ENCODE results near the gene PDPR. TPM values are rescaled to one million over a fixed set of nuclear protein-coding genes. Genes with fewer than 3 reads are reported as not detected.
"Not testable (repeated sequence)": the region's sequence is repeated elsewhere in the genome, so short reads cannot be mapped to it uniquely, and the experiment has no call there.

PDPR gene
- total RNA-seq, 1 experiment from 2014 or later, result 11.8 TPM

GRCh38 chr16:70112162-70112561, 2.0 kb upstream of the PDPR start:
- not testable (repeated sequence) for H3K27me3 ChIP-seq (ENCODE audit: control insufficient read depth, insufficient read depth, low read length); H3K4me3 ChIP-seq (ENCODE audit: insufficient read depth, low read depth, low read length); DNase-seq; H3K36me3 ChIP-seq (replicated peaks; ENCODE audit: control insufficient read depth, insufficient read depth, low read length)

GRCh38 chr16:70113599-70113981, 542 bp upstream of the PDPR start:
- H3K27me3 ChIP-seq (ENCODE audit: control insufficient read depth, insufficient read depth, low read length); H3K36me3 ChIP-seq (replicated peaks; ENCODE audit: control insufficient read depth, insufficient read depth, low read length); DNase-seq: not testable (repeated sequence)
- peak overlapping the region; percentile 66 for H3K4me3 ChIP-seq (ENCODE audit: insufficient read depth, low read depth, low read length)

- H3K27me3 ChIP-seq (ENCODE audit: control insufficient read depth, insufficient read depth, low read length); H3K36me3 ChIP-seq (replicated peaks; ENCODE audit: control insufficient read depth, insufficient read depth, low read length); H3K4me3 ChIP-seq (ENCODE audit: insufficient read depth, low read depth, low read length); DNase-seq: not testable (repeated sequence)
Measured at GRCh38 chr16:70118354-70118753, 4.2 kb downstream of the PDPR start.

- not testable (repeated sequence) for H3K4me3 ChIP-seq (ENCODE audit: insufficient read depth, low read depth, low read length); H3K27me3 ChIP-seq (ENCODE audit: control insufficient read depth, insufficient read depth, low read length); DNase-seq; H3K36me3 ChIP-seq (replicated peaks; ENCODE audit: control insufficient read depth, insufficient read depth, low read length)
Measured at GRCh38 chr16:70118776-70119175, 4.6 kb downstream of the PDPR start.

- not testable (repeated sequence) for DNase-seq; H3K27me3 ChIP-seq (ENCODE audit: control insufficient read depth, insufficient read depth, low read length); H3K4me3 ChIP-seq (ENCODE audit: insufficient read depth, low read depth, low read length); H3K36me3 ChIP-seq (replicated peaks; ENCODE audit: control insufficient read depth, insufficient read depth, low read length)
Measured at GRCh38 chr16:70120398-70120797, 6.3 kb downstream of the PDPR start.

- H3K4me3 ChIP-seq (ENCODE audit: insufficient read depth, low read depth, low read length), result not testable (repeated sequence)
Measured at GRCh38 chr16:70123822-70124221, 9.7 kb downstream of the PDPR start.

GRCh38 chr16:70126226-70126625, 12.1 kb downstream of the PDPR start:
- DNase-seq; H3K27me3 ChIP-seq (ENCODE audit: control insufficient read depth, insufficient read depth, low read length); H3K4me3 ChIP-seq (ENCODE audit: insufficient read depth, low read depth, low read length): not testable (repeated sequence)
- H3K36me3 ChIP-seq (replicated peaks; ENCODE audit: control insufficient read depth, insufficient read depth, low read length), result peaks cover 14% of the 10 kb centered on the region

More at GRCh38 chr16:70123822-70124221, 9.7 kb downstream of the PDPR start:
- not testable (repeated sequence) for H3K36me3 ChIP-seq (replicated peaks; ENCODE audit: control insufficient read depth, insufficient read depth, low read length); H3K27me3 ChIP-seq (ENCODE audit: control insufficient read depth, insufficient read depth, low read length); DNase-seq

GRCh38 chr16:70127706-70128105, 13.6 kb downstream of the PDPR start:
- H3K27me3 ChIP-seq (ENCODE audit: control insufficient read depth, insufficient read depth, low read length); H3K4me3 ChIP-seq (ENCODE audit: insufficient read depth, low read depth, low read length); DNase-seq: not testable (repeated sequence)
- H3K36me3 ChIP-seq (replicated peaks; ENCODE audit: control insufficient read depth, insufficient read depth, low read length), result peaks cover 14% of the 10 kb centered on the region

- not testable (repeated sequence) for H3K4me3 ChIP-seq (ENCODE audit: insufficient read depth, low read depth, low read length); DNase-seq; H3K27me3 ChIP-seq (ENCODE audit: control insufficient read depth, insufficient read depth, low read length)
- H3K36me3 ChIP-seq (replicated peaks; ENCODE audit: control insufficient read depth, insufficient read depth, low read length), result peaks cover 16% of the 10 kb centered on the region
Measured at GRCh38 chr16:70128844-70129243, 14.7 kb downstream of the PDPR start.

- H3K36me3 ChIP-seq (replicated peaks; ENCODE audit: control insufficient read depth, insufficient read depth, low read length), result peaks cover 21% of the 10 kb centered on the region
- not testable (repeated sequence) for H3K4me3 ChIP-seq (ENCODE audit: insufficient read depth, low read depth, low read length); DNase-seq; H3K27me3 ChIP-seq (ENCODE audit: control insufficient read depth, insufficient read depth, low read length)
Measured at GRCh38 chr16:70135796-70136195, 21.7 kb downstream of the PDPR start.

GRCh38 chr16:70136595-70136994, 22.5 kb downstream of the PDPR start:
- H3K27me3 ChIP-seq (ENCODE audit: control insufficient read depth, insufficient read depth, low read length); H3K4me3 ChIP-seq (ENCODE audit: insufficient read depth, low read depth, low read length); DNase-seq: not testable (repeated sequence)
- H3K36me3 ChIP-seq (replicated peaks; ENCODE audit: control insufficient read depth, insufficient read depth, low read length), result peaks cover 20% of the 10 kb centered on the region

- peaks cover 13% of the 10 kb centered on the region for H3K36me3 ChIP-seq (replicated peaks; ENCODE audit: control insufficient read depth, insufficient read depth, low read length)
- not testable (repeated sequence) for DNase-seq; H3K27me3 ChIP-seq (ENCODE audit: control insufficient read depth, insufficient read depth, low read length); H3K4me3 ChIP-seq (ENCODE audit: insufficient read depth, low read depth, low read length)
Measured at GRCh38 chr16:70142739-70143138, 28.6 kb downstream of the PDPR start.

- not testable (repeated sequence) for DNase-seq; H3K27me3 ChIP-seq (ENCODE audit: control insufficient read depth, insufficient read depth, low read length); H3K4me3 ChIP-seq (ENCODE audit: insufficient read depth, low read depth, low read length)
- H3K36me3 ChIP-seq (replicated peaks; ENCODE audit: control insufficient read depth, insufficient read depth, low read length), result peaks cover 16% of the 10 kb centered on the region
Measured at GRCh38 chr16:70143231-70143895, 29.2 kb downstream of the PDPR start.

- H3K27me3 ChIP-seq (ENCODE audit: control insufficient read depth, insufficient read depth, low read length); H3K4me3 ChIP-seq (ENCODE audit: insufficient read depth, low read depth, low read length); DNase-seq: not testable (repeated sequence)
- H3K36me3 ChIP-seq (replicated peaks; ENCODE audit: control insufficient read depth, insufficient read depth, low read length), result peaks cover 28% of the 10 kb centered on the region
Measured at GRCh38 chr16:70147853-70148252, 33.7 kb downstream of the PDPR start.

GRCh38 chr16:70148453-70148852, 34.3 kb downstream of the PDPR start:
- not testable (repeated sequence) for DNase-seq; H3K4me3 ChIP-seq (ENCODE audit: insufficient read depth, low read depth, low read length); H3K27me3 ChIP-seq (ENCODE audit: control insufficient read depth, insufficient read depth, low read length)
- peaks cover 30% of the 10 kb centered on the region for H3K36me3 ChIP-seq (replicated peaks; ENCODE audit: control insufficient read depth, insufficient read depth, low read length)

- H3K27me3 ChIP-seq (ENCODE audit: control insufficient read depth, insufficient read depth, low read length); H3K4me3 ChIP-seq (ENCODE audit: insufficient read depth, low read depth, low read length); DNase-seq: not testable (repeated sequence)
- H3K36me3 ChIP-seq (replicated peaks; ENCODE audit: control insufficient read depth, insufficient read depth, low read length), result peaks cover 28% of the 10 kb centered on the region
Measured at GRCh38 chr16:70149296-70149695, 35.2 kb downstream of the PDPR start.
